Uterus (tissue), 4 donors: ENCODE data around the gene ARID1B. TPM values are rescaled to one million over a fixed set of nuclear protein-coding genes. Genes with fewer than 3 reads are reported as not detected.

Source experiments
- DNase-seq, 2 donors: peaks; one replicate each; pipeline ENCODE4 v3.0.0-alpha.2; 2019 to 2020
- H3K27ac ChIP-seq, 2 donors: fragments of 200-600 bp; sonication (generic); 1 replicate in 1 of 2; 2 replicates in 1 of 2; pipeline ENCODE4 v1.5.1; 2016 to 2018
- H3K27me3 ChIP-seq, 2 donors: fragments of 200-600 bp; sonication (generic); one replicate each; pipeline ENCODE4 v1.5.1; 2018 to 2019; ENCODE audit warnings: control low read depth in 1 of 2
- H3K36me3 ChIP-seq, 2 donors: fragments of 200-600 bp; sonication (generic); one replicate each; pipeline ENCODE4 v1.5.1; 2019; ENCODE audit warnings: control low read depth in 1 of 2
- H3K4me1 ChIP-seq, 2 donors: fragments of 200-600 bp; sonication (generic); one replicate each; pipeline ENCODE4 v1.5.1; 2018 to 2019; ENCODE audit warnings: control low read depth in 1 of 2
- H3K4me3 ChIP-seq, 2 donors: fragments of 200-600 bp; sonication (generic); 1 replicate in 1 of 2; 2 replicates in 1 of 2; pipeline ENCODE4 v1.5.1; 2018 to 2019; ENCODE audit warnings: mild to moderate bottlenecking in 1 of 2
- H3K9me3 ChIP-seq, 2 donors: fragments of 200-600 bp; sonication (generic); one replicate each; pipeline ENCODE4 v1.5.1; 2019; ENCODE audit warnings: control low read depth in 1 of 2
- CTCF ChIP-seq, 4 experiments: fragments of 200-600 bp in 2 of 4; fragments of 450-650 bp in 2 of 4; sonication (generic) in 2 of 4; IDR thresholded peaks; one replicate each; pipeline ENCODE4 v1.5.1; 2016 to 2019; ENCODE audit warnings: antibody characterized with exemption in 4 of 4, mild to moderate bottlenecking in 2 of 4, moderate library complexity in 1 of 4
- POLR2A ChIP-seq, 2 donors: fragments of 450-650 bp; IDR thresholded peaks; one replicate each; pipeline ENCODE4 v1.6.1; 2016; ENCODE audit warnings: antibody characterized with exemption in 2 of 2, mild to moderate bottlenecking in 1 of 2, moderate library complexity in 1 of 2
- intact Hi-C: fragments of 100-400 bp; cut with DNase I; formaldehyde crosslinking; loops from one replicate; pipeline ENCODE4 v1.15.1; 2023; ENCODE audit warnings: low total_unique reads
- total RNA-seq, 4 donors: library from RNA; depleted of rRNA in 3 of 4; stranded (reverse); fragments of >200 nt in 3 of 4; gene quantifications; one replicate each; pipeline versions ENCODE4 v1.1.0 to v1.2.4, GENCODE V29; 2014 to 2023
- donor health status: DM: yes; HTN: yes; CAD: no.

Gene ARID1B
- total RNA-seq, 4 donors from 2014 or later: 63.8 to 198 (median 125) TPM

GRCh38 chr6:157240960-157241311 is 463.8 kb downstream of the ARID1B start:
- intact Hi-C loops: no loop called here

GRCh38 chr6:157242791-157243190 is 465.6 kb downstream of the ARID1B start:
- H3K27ac ChIP-seq: no peak overlapping the region

More at GRCh38 chr6:157240960-157241311, 463.8 kb downstream of the ARID1B start:
- no peaks in the 10 kb centered on the region for H3K36me3 ChIP-seq
- no peak for TF ChIP-seq CTCF (IDR thresholded peaks at IDR 0.05)
- TF ChIP-seq POLR2A (IDR thresholded peaks at IDR 0.05): no peak
- peaks cover 0 to 8% of the 10 kb centered on the region in 2 donors for H3K4me1 ChIP-seq
- peak overlapping the region in 1 of 2 donors; percentile 27 for H3K4me3 ChIP-seq
- DNase-seq: peak in 1 of 2 donors; percentile 51
- no peaks in the 10 kb centered on the region for H3K27me3 ChIP-seq
- no peaks in the 10 kb centered on the region for H3K9me3 ChIP-seq
- peak overlapping the region; percentile 87 to 94 for H3K27ac ChIP-seq

GRCh38 chr6:157244175-157244574 is 467.0 kb downstream of the ARID1B start:
- Histone ChIP-seq H3K27me3 (no peaks in the 10 kb centered on the region), H3K36me3 (no peaks in the 10 kb centered on the region), H3K4me1 (peaks cover 0 to 11% of the 10 kb centered on the region in 2 donors), H3K9me3 (no peaks in the 10 kb centered on the region), H3K27ac (peak overlapping the region; percentile 59 to 79), H3K4me3 (no peak overlapping the region)
- intact Hi-C loops: no loop called here
- no peak for TF ChIP-seq CTCF (IDR thresholded peaks at IDR 0.05)
- no peak for TF ChIP-seq POLR2A (IDR thresholded peaks at IDR 0.05)
- no peak for DNase-seq

More at GRCh38 chr6:157242791-157243190, 465.6 kb downstream of the ARID1B start:
- H3K9me3 ChIP-seq: no peaks in the 10 kb centered on the region
- no peaks in the 10 kb centered on the region for H3K36me3 ChIP-seq
- intact Hi-C loops: no loop called here
- TF ChIP-seq CTCF (IDR thresholded peaks at IDR 0.05) (no peak), POLR2A (IDR thresholded peaks at IDR 0.05) (no peak)
- no peak for DNase-seq
- H3K4me3 ChIP-seq: no peak overlapping the region
- peaks cover 0 to 11% of the 10 kb centered on the region in 2 donors for H3K4me1 ChIP-seq
- H3K27me3 ChIP-seq: no peaks in the 10 kb centered on the region

GRCh38 chr6:157244780-157245179 is 467.6 kb downstream of the ARID1B start:
- TF ChIP-seq CTCF (IDR thresholded peaks at IDR 0.05): no peak
- TF ChIP-seq POLR2A (IDR thresholded peaks at IDR 0.05): no peak
- no peak for DNase-seq
- H3K27me3 ChIP-seq: no peaks in the 10 kb centered on the region
- no peaks in the 10 kb centered on the region for H3K36me3 ChIP-seq
- no peaks in the 10 kb centered on the region for H3K9me3 ChIP-seq
- H3K27ac ChIP-seq: peak overlapping the region; percentile 59 to 79
- H3K4me1 ChIP-seq: peaks cover 0 to 11% of the 10 kb centered on the region in 2 donors
- no peak overlapping the region for H3K4me3 ChIP-seq
- intact Hi-C loops: no loop called here

GRCh38 chr6:157245436-157245835 is 468.3 kb downstream of the ARID1B start:
- peak overlapping the region; percentile 59 to 79 for H3K27ac ChIP-seq
- H3K27me3 ChIP-seq: no peaks in the 10 kb centered on the region
- intact Hi-C loops: no loop called here
- H3K36me3 ChIP-seq: no peaks in the 10 kb centered on the region
- peaks cover 0 to 11% of the 10 kb centered on the region in 2 donors for H3K4me1 ChIP-seq
- TF ChIP-seq CTCF (IDR thresholded peaks at IDR 0.05): no peak
- TF ChIP-seq POLR2A (IDR thresholded peaks at IDR 0.05): no peak
- no peaks in the 10 kb centered on the region for H3K9me3 ChIP-seq
- DNase-seq: no peak
- H3K4me3 ChIP-seq: no peak overlapping the region
